Measurements from ENCODE around the gene KMT2C.
"Not testable (repeated sequence)": the region's sequence is repeated elsewhere in the genome, so short reads cannot be mapped to it uniquely, and the experiment has no call there.

The KMT2C gene

GRCh38 chr7:152353281-152353680, 82.5 kb downstream of the KMT2C start:
- not testable (repeated sequence) for DNase-seq

- DNase-seq = not testable (repeated sequence)
Observed at GRCh38 chr7:152351747-152352146, 84.1 kb downstream of the KMT2C start.

- no peak for DNase-seq
Observed at GRCh38 chr7:152351168-152351567, 84.6 kb downstream of the KMT2C start.

- DNase-seq = no peak
Observed at GRCh38 chr7:152347888-152348287, 87.9 kb downstream of the KMT2C start.

GRCh38 chr7:152344253-152344652, 91.5 kb downstream of the KMT2C start:
- no peak for DNase-seq

GRCh38 chr7:152342796-152343195, 93.0 kb downstream of the KMT2C start:
- no peak for DNase-seq

GRCh38 chr7:152341914-152342236, 93.9 kb downstream of the KMT2C start:
- no peak for DNase-seq

GRCh38 chr7:152341039-152341913, 94.5 kb downstream of the KMT2C start:
- peak; percentile 70 for DNase-seq

- DNase-seq = no peak
Observed at GRCh38 chr7:152340161-152340560, 95.6 kb downstream of the KMT2C start.

- DNase-seq = no peak
Observed at GRCh38 chr7:152338561-152338960, 97.2 kb downstream of the KMT2C start.

GRCh38 chr7:152336754-152337368, 98.9 kb downstream of the KMT2C start:
- peak; percentile 54 for DNase-seq

GRCh38 chr7:152335900-152336571, 99.8 kb downstream of the KMT2C start:
- no peak for DNase-seq

- DNase-seq = no peak
Observed at GRCh38 chr7:152333134-152333533, 102.7 kb downstream of the KMT2C start.

- DNase-seq = no peak
Observed at GRCh38 chr7:152330827-152331226, 105.0 kb downstream of the KMT2C start.

- DNase-seq = no peak
Observed at GRCh38 chr7:152329469-152329868, 106.3 kb downstream of the KMT2C start.

- no peak for DNase-seq
Observed at GRCh38 chr7:152328234-152328633, 107.6 kb downstream of the KMT2C start.

- no peak for DNase-seq
Observed at GRCh38 chr7:152315845-152316244, 120.0 kb downstream of the KMT2C start.

- peak; percentile 94 for DNase-seq
Observed at GRCh38 chr7:152313831-152314604, 121.8 kb downstream of the KMT2C start.

GRCh38 chr7:152313217-152313616, 122.6 kb downstream of the KMT2C start:
- DNase-seq = peak; percentile 43

GRCh38 chr7:152312316-152312715, 123.5 kb downstream of the KMT2C start:
- no peak for DNase-seq

- DNase-seq = no peak
Observed at GRCh38 chr7:152307902-152308301, 127.9 kb downstream of the KMT2C start.

- DNase-seq = not testable (repeated sequence)
Observed at GRCh38 chr7:152299542-152300143, 136.2 kb downstream of the KMT2C start.

GRCh38 chr7:152292897-152293296, 142.9 kb downstream of the KMT2C start:
- no peak for DNase-seq
